ENCODE measurements around the gene RP9.
"Not testable (repeated sequence)": the region's sequence is repeated elsewhere in the genome, so short reads cannot be mapped to it uniquely, and the experiment has no call there.

Gene RP9

DNA sequence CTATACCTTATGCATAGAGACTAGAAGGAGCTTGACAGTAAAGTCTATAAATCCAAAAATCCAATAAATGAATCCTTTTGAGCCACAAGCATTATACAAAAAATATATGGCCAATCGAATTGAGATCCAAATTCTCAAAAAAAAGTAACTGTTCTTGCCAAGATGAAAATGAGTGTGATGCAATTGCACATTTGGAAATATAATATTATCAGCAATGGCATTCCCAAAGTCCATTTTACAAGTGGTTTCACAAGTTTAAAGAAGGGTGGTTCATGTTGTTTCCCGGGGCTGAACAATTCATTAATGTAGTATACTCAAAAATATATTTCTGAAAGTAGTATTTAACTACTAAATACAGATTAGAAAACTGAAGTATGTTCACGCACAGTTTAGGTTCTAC, 7.3 kb downstream of the RP9 start:
- DNase-seq (ENCODE audit: low read depth in 2 of 2) = no peak

GRCh38 chr7:33100770-33101169, 8.4 kb downstream of the RP9 start:
- DNase-seq (ENCODE audit: low read depth in 2 of 2) = no peak

DNA sequence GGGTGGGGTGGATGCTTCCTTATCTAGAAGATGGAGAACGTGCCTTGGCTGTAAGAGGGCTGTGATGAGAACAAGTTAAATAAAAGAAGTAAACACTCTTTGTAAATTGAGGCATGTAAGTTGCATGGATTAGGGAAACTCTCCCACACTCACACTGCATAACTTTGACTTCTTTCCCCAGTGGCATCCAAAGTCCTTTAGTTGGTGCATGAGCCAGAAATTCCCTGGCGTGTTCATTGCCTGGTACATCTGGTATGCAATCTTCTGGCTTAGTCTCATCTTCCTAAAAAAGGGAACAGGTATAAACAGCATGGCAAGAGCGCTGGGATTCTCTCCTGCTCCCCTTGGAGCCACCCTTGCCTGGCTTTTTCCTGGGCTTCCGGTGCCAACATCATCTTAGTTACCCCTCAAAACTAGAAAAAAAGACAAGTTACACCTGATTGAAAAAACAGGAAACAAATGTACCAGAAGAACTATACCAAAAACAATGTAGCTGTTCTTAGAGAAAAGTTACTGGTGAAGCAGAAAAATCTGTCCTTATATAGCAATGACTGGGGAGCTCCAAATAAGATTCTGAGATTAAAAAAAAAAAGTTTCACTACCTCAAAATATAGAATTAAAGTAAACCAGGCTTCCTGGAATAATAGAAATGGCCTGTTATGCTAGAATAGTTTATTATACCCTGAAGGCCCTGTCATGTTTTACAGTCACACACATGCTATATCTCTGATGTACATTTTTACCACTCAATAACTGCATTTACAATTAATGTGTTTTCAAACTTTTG, 9.9 kb downstream of the RP9 start:
- no peak for DNase-seq (ENCODE audit: low read depth in 2 of 2)

- not testable (repeated sequence) for DNase-seq (ENCODE audit: low read depth in 2 of 2)
Measured at GRCh38 chr7:33094745-33095275, 14.4 kb downstream of the RP9 start.

DNA sequence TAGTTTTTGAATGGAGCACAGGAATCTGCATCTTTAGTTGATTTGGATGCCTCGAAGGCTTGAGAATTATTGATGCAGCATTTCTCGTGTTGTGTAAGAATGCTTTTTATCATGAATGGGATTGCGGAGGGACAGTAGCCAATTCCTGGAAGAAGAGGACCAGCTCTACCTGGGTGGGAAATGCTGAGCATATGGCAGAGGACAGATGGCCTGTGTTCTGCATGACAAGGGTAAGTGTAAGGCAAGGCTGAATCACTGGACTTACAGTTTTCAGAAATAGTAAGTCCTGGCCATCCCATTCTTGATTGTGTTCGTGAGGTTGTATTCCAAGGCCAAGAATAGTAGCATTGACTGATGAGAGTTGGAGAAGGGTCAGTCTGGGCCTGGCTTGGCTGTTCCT, 15.9 kb downstream of the RP9 start:
- no peak for DNase-seq (ENCODE audit: low read depth in 2 of 2)

DNA sequence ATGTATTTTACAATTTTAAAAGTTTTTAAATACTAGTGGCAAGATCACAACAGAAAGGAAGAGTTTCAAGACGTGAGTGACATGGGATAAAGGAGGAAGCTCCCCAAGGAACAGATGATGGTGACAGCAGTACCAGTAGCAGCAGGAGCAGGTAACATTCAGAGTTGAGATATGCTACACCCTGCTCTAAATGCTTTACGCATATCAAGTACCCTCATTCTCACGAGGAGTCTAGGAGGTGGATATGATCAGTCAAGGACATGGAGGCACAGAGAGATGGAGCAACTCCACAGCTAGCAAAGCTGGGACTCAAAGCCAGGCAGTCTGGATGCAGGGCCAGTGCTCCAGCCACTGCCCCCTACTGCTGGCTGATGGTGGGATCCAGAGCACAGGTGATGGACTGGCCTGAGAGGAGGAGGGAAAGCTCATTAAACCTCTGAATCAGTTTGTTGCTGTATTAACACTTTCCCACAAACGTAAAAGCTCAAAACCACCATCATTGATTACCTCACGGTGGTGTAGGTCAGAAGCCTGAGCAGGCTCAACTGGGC, 17.5 kb downstream of the RP9 start:
- no peak for DNase-seq (ENCODE audit: low read depth in 2 of 2)

- DNase-seq (ENCODE audit: low read depth in 2 of 2) = no peak
Measured at GRCh38 chr7:33091111-33091531, 18.1 kb downstream of the RP9 start.

DNA sequence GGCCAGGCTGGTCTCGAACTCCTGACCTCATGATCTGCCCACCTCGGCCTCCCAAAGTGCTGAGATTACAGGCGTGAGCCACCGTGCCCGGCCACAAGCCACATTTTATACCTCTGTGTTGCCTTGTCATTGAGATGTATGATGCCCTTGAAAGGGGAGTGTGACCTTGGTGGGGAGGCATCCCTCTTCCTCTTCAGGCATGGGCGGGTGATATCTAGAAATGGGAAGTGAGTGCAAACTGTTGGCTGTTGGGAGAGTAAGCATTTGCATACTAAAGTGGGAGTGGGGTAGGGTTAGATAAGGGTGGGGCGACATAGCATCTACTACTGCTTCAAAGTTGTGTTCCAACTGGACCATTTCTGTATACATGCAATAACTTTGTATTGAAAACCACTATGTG, 20.1 kb downstream of the RP9 start:
- no peak for DNase-seq (ENCODE audit: low read depth in 2 of 2)

GRCh38 chr7:33087858-33088257, 21.3 kb downstream of the RP9 start:
- DNase-seq (ENCODE audit: low read depth in 2 of 2) = no peak

GRCh38 chr7:33087356-33087755, 21.8 kb downstream of the RP9 start:
- DNase-seq (ENCODE audit: low read depth in 2 of 2) = no peak

DNA sequence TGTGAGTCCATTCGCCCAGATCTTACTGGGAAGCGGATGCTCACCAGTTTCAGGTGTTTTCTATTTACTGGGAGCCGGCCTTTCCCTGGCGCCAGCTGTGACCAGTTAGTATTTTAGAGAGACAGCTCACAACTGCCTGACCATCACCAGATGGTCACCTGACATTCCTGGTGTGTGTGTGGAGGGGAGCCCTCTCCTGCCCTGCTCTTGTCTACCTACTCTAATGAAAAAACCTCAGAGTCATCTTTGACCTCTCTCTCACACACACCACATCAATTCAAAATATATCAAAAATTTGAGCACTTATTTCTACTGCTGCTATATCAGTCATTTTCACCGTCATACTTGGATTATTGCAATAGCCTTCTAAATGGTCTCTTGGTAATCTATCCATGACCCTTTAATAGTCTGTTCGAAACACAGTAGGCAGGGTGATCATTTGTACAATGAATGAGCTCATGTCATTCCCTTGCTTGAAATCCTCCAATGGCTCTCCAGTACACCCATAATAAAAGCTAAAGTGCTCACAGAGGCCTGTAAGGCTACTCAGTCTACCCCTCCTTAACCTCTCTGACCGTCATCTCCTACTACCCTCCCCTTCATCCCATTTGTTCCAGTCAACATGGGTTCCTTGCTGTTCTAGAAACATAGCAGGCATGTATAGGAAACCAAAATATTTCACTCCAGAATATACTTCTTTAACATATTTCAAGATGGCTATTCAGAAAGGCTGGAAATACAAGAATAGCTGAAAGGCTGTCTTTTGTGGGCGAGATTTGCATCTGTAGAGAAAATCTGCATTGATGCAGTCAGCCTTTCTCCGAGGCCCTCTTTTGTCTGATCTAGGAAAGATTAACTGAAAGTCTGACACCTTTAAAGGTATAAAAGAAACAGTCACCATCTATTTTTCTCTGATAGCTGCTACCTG, 29.2 kb downstream of the RP9 start:
- DNase-seq (ENCODE audit: low read depth in 2 of 2) = no peak

- DNase-seq (ENCODE audit: low read depth in 2 of 2) = no peak
Measured at GRCh38 chr7:33079096-33079495, 30.1 kb downstream of the RP9 start.

- DNase-seq (ENCODE audit: low read depth in 2 of 2) = no peak
Measured at GRCh38 chr7:33076737-33077136, 32.5 kb downstream of the RP9 start.

DNA sequence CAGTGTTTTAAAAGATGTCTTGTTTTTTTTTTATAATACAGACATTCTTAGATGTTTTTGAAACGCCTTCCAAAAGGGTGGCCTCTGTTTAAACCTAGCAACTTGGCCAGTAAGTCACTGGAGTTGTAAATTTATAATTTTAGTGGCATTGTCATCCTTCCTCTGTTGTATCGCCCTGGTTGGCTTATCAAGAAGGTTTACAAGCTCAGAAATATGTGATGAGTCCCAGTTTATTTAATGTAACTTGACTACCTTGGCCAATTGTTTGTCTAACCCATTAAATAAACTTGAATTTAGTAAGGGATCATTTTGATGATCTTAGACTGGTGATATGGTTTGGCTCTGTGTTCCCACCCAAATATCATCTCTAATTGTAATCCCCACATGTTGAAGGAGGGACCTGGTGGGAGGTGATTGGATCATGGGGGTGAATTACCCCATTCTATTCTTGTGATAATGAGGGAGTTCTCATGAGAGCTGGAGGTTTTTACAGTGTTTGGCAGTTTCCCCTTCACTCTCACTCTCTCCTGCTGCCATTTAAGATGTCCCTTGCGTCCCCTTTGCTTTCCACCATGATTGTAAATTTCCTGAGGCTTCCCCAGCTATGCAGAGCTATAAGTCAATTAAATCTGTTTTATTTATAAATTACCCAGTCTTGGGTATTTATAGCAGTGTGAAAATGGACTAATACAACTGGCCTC, 33.2 kb downstream of the RP9 start:
- DNase-seq (ENCODE audit: low read depth in 2 of 2) = no peak

DNA sequence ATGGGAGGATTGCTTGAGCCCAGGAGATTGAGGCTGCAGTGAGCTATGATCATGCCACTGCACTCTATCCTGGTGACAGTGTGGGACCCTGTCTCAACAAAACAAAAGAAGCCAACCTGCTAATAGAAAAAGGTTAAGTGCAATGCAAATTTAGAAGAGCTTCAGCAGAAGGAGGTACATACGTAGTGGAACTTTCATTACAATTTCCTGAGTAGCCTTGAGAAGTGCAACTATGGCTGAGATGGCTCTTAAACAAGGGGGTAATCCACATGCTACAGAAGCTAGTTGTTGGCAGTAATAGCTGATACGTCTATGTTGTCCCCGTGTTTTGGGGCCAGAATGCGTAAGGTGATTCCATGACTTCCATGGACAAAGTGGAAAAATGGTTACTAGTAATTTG, 36.0 kb downstream of the RP9 start:
- no peak for DNase-seq (ENCODE audit: low read depth in 2 of 2)

- DNase-seq (ENCODE audit: low read depth in 2 of 2) = no peak
Measured at GRCh38 chr7:33072471-33072870, 36.7 kb downstream of the RP9 start.

GRCh38 chr7:33070831-33071230, 38.4 kb downstream of the RP9 start:
- DNase-seq (ENCODE audit: low read depth in 2 of 2) = no peak

DNA sequence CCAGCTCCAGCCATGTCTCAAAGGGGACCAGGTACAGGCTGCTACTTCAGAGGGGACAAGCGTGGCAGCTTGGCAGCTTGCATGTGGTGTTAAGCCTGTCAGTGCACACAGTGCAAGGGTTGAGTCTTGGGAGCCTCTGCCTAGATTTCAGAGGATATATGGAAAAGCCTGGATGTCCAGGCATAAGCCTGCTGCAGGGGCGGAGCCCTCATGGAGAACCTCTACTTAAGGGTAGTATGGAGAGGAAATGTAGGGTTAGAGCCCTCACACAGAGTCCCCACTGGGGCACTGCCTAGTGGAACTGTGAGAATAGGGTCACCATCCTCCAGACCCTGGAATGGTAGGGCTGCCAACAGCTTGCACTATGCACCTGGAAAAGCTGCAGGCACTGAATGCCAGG, 38.9 kb downstream of the RP9 start:
- DNase-seq (ENCODE audit: low read depth in 2 of 2) = no peak

- DNase-seq (ENCODE audit: low read depth in 2 of 2) = no peak
Measured at GRCh38 chr7:33067921-33068320, 41.3 kb downstream of the RP9 start.

GRCh38 chr7:33066771-33067170, 42.4 kb downstream of the RP9 start:
- DNase-seq (ENCODE audit: low read depth in 2 of 2) = no peak

DNA sequence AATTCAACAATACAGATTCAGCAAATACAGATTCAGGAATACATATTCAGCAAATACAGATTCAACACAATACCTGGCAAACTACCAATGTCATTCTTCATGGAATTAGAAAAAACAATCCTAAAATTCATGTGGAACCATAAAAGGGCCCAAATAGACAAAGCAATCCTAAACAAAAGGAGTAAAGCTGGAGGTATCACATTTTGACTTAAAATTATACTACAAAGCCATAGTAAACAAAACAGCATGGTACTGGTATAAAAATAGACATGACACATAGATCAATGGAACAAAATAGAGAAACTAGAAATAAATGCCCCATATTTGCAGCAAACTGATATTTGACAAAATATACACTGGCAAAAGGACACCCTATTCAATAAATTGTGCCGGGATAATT, 43.2 kb downstream of the RP9 start:
- no peak for DNase-seq (ENCODE audit: low read depth in 2 of 2)
